Neural progenitor cell (in vitro differentiated cells): Measurements from ENCODE around the gene LAG3. TPM values are rescaled to one million over a fixed set of nuclear protein-coding genes. Genes with fewer than 3 reads are reported as not detected.

Source experiments
- DNase-seq: peaks from one replicate; pipeline ENCODE4 v3.0.0-alpha.2; 2016; ENCODE audit warnings: low spot score
- H2AFZ ChIP-seq: fragments of 200-600 bp; sonication (generic); replicated peaks from 2 replicates; pipeline ENCODE4 v1.6.1; 2016; ENCODE audit warnings: antibody characterized with exemption
- H3F3A ChIP-seq: fragments of 200-600 bp; sonication (generic); 2 replicates; pipeline ENCODE4 v1.6.1; 2016; ENCODE audit warnings: antibody characterized with exemption, low read depth
- H3K27ac ChIP-seq: fragments of 200-600 bp; sonication (generic); 2 replicates; pipeline ENCODE4 v1.5.1; 2016; ENCODE audit warnings: mild to moderate bottlenecking
- H3K27me3 ChIP-seq: fragments of 200-600 bp; sonication (generic); 2 replicates; pipeline ENCODE4 v1.6.1; 2016; ENCODE audit warnings: mild to moderate bottlenecking, moderate library complexity
- H3K36me3 ChIP-seq: fragments of 200-600 bp; sonication (generic); 2 replicates; pipeline ENCODE4 v1.5.1; 2016
- H3K4me1 ChIP-seq: fragments of 200-600 bp; sonication (generic); 2 replicates; pipeline ENCODE4 v1.6.1; 2016; ENCODE audit warnings: mixed run types
- H3K4me2 ChIP-seq: fragments of 200-600 bp; sonication (generic); 2 replicates; pipeline ENCODE4 v1.6.1; 2016
- H3K4me3 ChIP-seq: fragments of 200-600 bp; sonication (generic); 2 replicates; pipeline ENCODE4 v1.5.1; 2016
- H3K79me2 ChIP-seq: fragments of 200-600 bp; sonication (generic); 2 replicates; pipeline ENCODE4 v1.6.1; 2016; ENCODE audit warnings: low read depth
- H3K9ac ChIP-seq: fragments of 200-600 bp; sonication (generic); 2 replicates; pipeline ENCODE4 v1.6.1; 2016
- H3K9me3 ChIP-seq: fragments of 200-600 bp; sonication (generic); 2 replicates; pipeline ENCODE4 v1.5.1; 2016; ENCODE audit warnings: low read depth
- H4K20me1 ChIP-seq: fragments of 200-600 bp; sonication (generic); 2 replicates; pipeline ENCODE4 v1.6.1; 2016; ENCODE audit warnings: low read depth
- H3K27ac Mint-ChIP-seq: 3 replicates; pipeline ENCODE4 v1.8.0; 2021; ENCODE audit warnings: mixed read lengths
- H3K27me3 Mint-ChIP-seq: 2 replicates; pipeline ENCODE4 v1.8.0; 2022; ENCODE audit warnings: low read depth, mild to moderate bottlenecking, inconsistent platforms, moderate library complexity, mixed read lengths; ENCODE audit not compliant: insufficient read depth
- H3K36me3 Mint-ChIP-seq: 3 replicates; pipeline ENCODE4 v1.8.0; 2021; ENCODE audit warnings: mixed read lengths
- H3K4me1 Mint-ChIP-seq: 3 replicates; pipeline ENCODE4 v1.8.0; 2021; ENCODE audit warnings: mixed read lengths
- H3K4me3 Mint-ChIP-seq: 3 replicates; pipeline ENCODE4 v1.8.0; 2021; ENCODE audit warnings: mild to moderate bottlenecking, moderate library complexity, mixed read lengths
- H3K9me3 Mint-ChIP-seq: 3 replicates; pipeline ENCODE4 v1.8.0; 2020; ENCODE audit warnings: mixed read lengths
- CTCF ChIP-seq: fragments of 200-600 bp; sonication (generic); IDR thresholded peaks from 2 replicates; pipeline ENCODE4 v1.5.1; 2017; ENCODE audit warnings: antibody characterized with exemption, mild to moderate bottlenecking
- EZH2 ChIP-seq: fragments of 200-600 bp; sonication (generic); IDR thresholded peaks from 2 replicates; pipeline ENCODE4 v1.6.1; 2017; ENCODE audit warnings: antibody characterized with exemption, mild to moderate bottlenecking, moderate library complexity
- EZH2phosphoT487 ChIP-seq: fragments of 200-600 bp; sonication (generic); IDR thresholded peaks from 2 replicates; pipeline ENCODE4 v1.6.1; 2017; ENCODE audit warnings: antibody characterized with exemption
- total RNA-seq: library from RNA; depleted of rRNA; stranded (reverse); fragments of >200 nt; gene quantifications from 2 replicates; pipeline ENCODE4 v1.2.3, GENCODE V29; 2015; ENCODE audit warnings: low replicate concordance

LAG3 gene
- total RNA-seq, 1 donor from 2014 or later: 0.45 TPM

GRCh38 chr12:6792522-6793201, 20.3 kb downstream of the LAG3 start:
- peaks cover 3% of the 10 kb centered on the region for H3K27me3 Mint-ChIP-seq
- peaks cover 38% of the 10 kb centered on the region for H3K4me1 Mint-ChIP-seq
- TF ChIP-seq CTCF: no peak
- TF ChIP-seq EZH2: no peak
- TF ChIP-seq EZH2phosphoT487: no peak
- Histone ChIP-seq H3K4me3 (no peak overlapping the region), H3K4me2 (peak overlapping the region; percentile 51), H3K27ac (no peak overlapping the region), H2AFZ (peak overlapping the region; percentile 100), H3K9ac (no peak overlapping the region), H3K79me2 (no peaks in the 10 kb centered on the region), H3K36me3 (no peaks in the 10 kb centered on the region), H3K4me1 (peaks cover 23% of the 10 kb centered on the region), H4K20me1 (no peaks in the 10 kb centered on the region), H3K27me3 (no peaks in the 10 kb centered on the region), H3K9me3 (no peaks in the 10 kb centered on the region), H3F3A (peaks cover 6% of the 10 kb centered on the region)
- H3K9me3 Mint-ChIP-seq: no peaks in the 10 kb centered on the region
- DNase-seq: peak; percentile 49
- H3K36me3 Mint-ChIP-seq: no peaks in the 10 kb centered on the region
- peak overlapping the region; percentile 64 for H3K4me3 Mint-ChIP-seq
- peak overlapping the region; percentile 98 for H3K27ac Mint-ChIP-seq

DNA sequence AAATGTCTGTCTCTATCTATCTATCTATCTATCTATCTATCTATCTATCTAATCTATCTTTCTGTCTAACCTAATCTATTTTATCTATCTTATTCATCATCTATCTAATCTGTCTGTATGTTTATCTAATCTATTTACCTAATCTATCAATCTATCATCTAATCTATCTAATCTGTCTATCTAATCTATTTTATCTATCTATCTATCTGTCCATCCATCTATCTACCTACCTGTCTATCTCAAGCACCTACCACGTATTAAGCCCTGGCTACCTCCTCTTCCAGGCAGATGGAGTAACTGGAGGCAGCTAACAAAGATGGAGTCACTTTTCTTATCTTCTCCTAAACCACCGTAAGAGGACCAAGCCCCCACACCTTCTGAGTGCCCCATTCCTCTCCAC, 22.8 kb downstream of the LAG3 start:
- Histone ChIP-seq H2AFZ (no peak overlapping the region), H4K20me1 (no peaks in the 10 kb centered on the region), H3K27ac (no peak overlapping the region), H3F3A (peaks cover 6% of the 10 kb centered on the region), H3K9me3 (no peaks in the 10 kb centered on the region), H3K79me2 (no peaks in the 10 kb centered on the region), H3K4me3 (no peak overlapping the region), H3K4me2 (no peak overlapping the region), H3K36me3 (no peaks in the 10 kb centered on the region), H3K9ac (no peak overlapping the region), H3K27me3 (no peaks in the 10 kb centered on the region), H3K4me1 (peaks cover 13% of the 10 kb centered on the region)
- no peak for DNase-seq
- Mint-ChIP-seq H3K36me3 (no peaks in the 10 kb centered on the region), H3K4me1 (peaks cover 33% of the 10 kb centered on the region), H3K4me3 (no peak overlapping the region), H3K9me3 (no peaks in the 10 kb centered on the region), H3K27me3 (peaks cover 3% of the 10 kb centered on the region), H3K27ac (no peak overlapping the region)
- TF ChIP-seq EZH2phosphoT487: no peak
- TF ChIP-seq EZH2: no peak
- TF ChIP-seq CTCF: no peak

DNA sequence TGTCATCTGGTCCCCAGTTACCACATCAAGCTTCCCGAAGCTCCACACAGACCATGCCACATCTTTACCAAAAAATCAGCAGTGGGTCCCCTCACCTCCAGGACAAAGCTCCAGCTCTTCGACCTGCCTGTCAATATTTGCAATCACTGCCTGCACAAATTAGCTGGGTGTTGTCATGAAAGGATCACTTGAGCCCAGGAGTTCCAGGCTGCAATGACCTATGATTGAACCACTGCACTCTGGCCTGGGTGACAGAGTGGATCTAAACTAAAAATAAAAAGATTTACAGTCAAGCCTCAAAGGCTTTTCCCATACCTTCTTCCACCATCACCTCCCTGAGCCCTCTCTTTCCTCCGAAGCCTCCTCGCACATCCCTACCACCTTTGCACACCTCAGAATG, 24.3 kb downstream of the LAG3 start:
- Mint-ChIP-seq H3K4me3 (no peak overlapping the region), H3K4me1 (peaks cover 30% of the 10 kb centered on the region), H3K36me3 (no peaks in the 10 kb centered on the region), H3K27ac (peak overlapping the region; percentile 58), H3K27me3 (peaks cover 3% of the 10 kb centered on the region), H3K9me3 (no peaks in the 10 kb centered on the region)
- H3K27ac ChIP-seq: no peak overlapping the region
- H4K20me1 ChIP-seq: no peaks in the 10 kb centered on the region
- H3K9ac ChIP-seq: no peak overlapping the region
- no peak overlapping the region for H2AFZ ChIP-seq
- no peaks in the 10 kb centered on the region for H3K36me3 ChIP-seq
- H3K4me2 ChIP-seq: no peak overlapping the region
- peaks cover 13% of the 10 kb centered on the region for H3K4me1 ChIP-seq
- peaks cover 9% of the 10 kb centered on the region for H3F3A ChIP-seq
- no peak for DNase-seq
- no peaks in the 10 kb centered on the region for H3K79me2 ChIP-seq
- no peak overlapping the region for H3K4me3 ChIP-seq
- H3K9me3 ChIP-seq: no peaks in the 10 kb centered on the region
- no peak for TF ChIP-seq CTCF
- no peak for TF ChIP-seq EZH2
- no peak for TF ChIP-seq EZH2phosphoT487
- no peaks in the 10 kb centered on the region for H3K27me3 ChIP-seq
